Fibroblast of lung (primary cell): ENCODE measurements around the gene KRTAP4-2. TPM values are rescaled to one million over a fixed set of nuclear protein-coding genes. Genes with fewer than 3 reads are reported as not detected.
"Not testable (repeated sequence)": the region's sequence is repeated elsewhere in the genome, so short reads cannot be mapped to it uniquely, and the experiment has no call there.

Experiments
- DNase-seq, 2 donors: peaks; one replicate each; pipeline versions ENCODE4 v3.0.0 to v3.0.0-alpha.2; 2010; ENCODE audit warnings: low read depth in 2 of 2
- H2AFZ ChIP-seq: 2 replicates; pipeline ENCODE4 v1.5.1; 2012; ENCODE audit warnings: low read length, control low read depth, inconsistent platforms
- H3K27ac ChIP-seq: 2 replicates; pipeline ENCODE4 v1.5.1; 2011; ENCODE audit warnings: low read length, control low read depth; ENCODE audit not compliant: insufficient read depth
- H3K27me3 ChIP-seq: 2 replicates; pipeline ENCODE4 v1.5.1; 2011; ENCODE audit warnings: mild to moderate bottlenecking, low read length; ENCODE audit not compliant: control insufficient read depth, insufficient read depth
- H3K36me3 ChIP-seq: 2 replicates; pipeline ENCODE4 v1.5.1; 2011; ENCODE audit warnings: low read length; ENCODE audit not compliant: control insufficient read depth, insufficient read depth
- H3K4me1 ChIP-seq: 2 replicates; pipeline ENCODE4 v1.5.1; 2011; ENCODE audit warnings: low read length; ENCODE audit not compliant: control insufficient read depth, insufficient read depth; ENCODE audit errors: extremely low read depth
- H3K4me2 ChIP-seq: 2 replicates; pipeline ENCODE4 v1.5.1; 2011; ENCODE audit warnings: low read length, control low read depth; ENCODE audit not compliant: insufficient read depth; ENCODE audit errors: extremely low read depth
- H3K4me3 ChIP-seq, 4 experiments: fragments of 200-600 bp in 1 of 4; sonication (generic) in 1 of 4; replicated peaks in 1 of 4; 2 replicates each; pipeline ENCODE4 v1.5.1; 2011 to 2016; ENCODE audit warnings: low read length in 4 of 4, low read depth in 3 of 4, mild to moderate bottlenecking in 3 of 4, control low read depth in 2 of 4, inconsistent platforms in 1 of 4, mixed read lengths in 1 of 4; ENCODE audit not compliant: insufficient read depth in 1 of 4; ENCODE audit errors: control extremely low read depth in 1 of 4
- H3K79me2 ChIP-seq: 2 replicates; pipeline ENCODE4 v1.5.1; 2012; ENCODE audit warnings: mild to moderate bottlenecking, low read length, inconsistent platforms; ENCODE audit not compliant: control insufficient read depth, insufficient read depth
- H3K9ac ChIP-seq: 2 replicates; pipeline ENCODE4 v1.5.1; 2011; ENCODE audit warnings: mild to moderate bottlenecking, low read length, control low read depth; ENCODE audit not compliant: insufficient read depth
- H3K9me3 ChIP-seq: 2 replicates; pipeline ENCODE4 v1.5.1; 2012; ENCODE audit warnings: low read depth, low read length; ENCODE audit not compliant: control insufficient read depth, insufficient read depth
- H4K20me1 ChIP-seq: 2 replicates; pipeline ENCODE4 v1.5.1; 2011; ENCODE audit warnings: low read length; ENCODE audit not compliant: control insufficient read depth, insufficient read depth; ENCODE audit errors: extremely low read depth
- CTCF ChIP-seq, 2 donors: IDR thresholded peaks in 1 of 2; conservative IDR thresholded peaks in 1 of 2; 1 replicate in 1 of 2; 2 replicates in 1 of 2; pipeline ENCODE4 v1.5.1; 2011 to 2012; ENCODE audit warnings: low read length in 2 of 2, control low read depth in 1 of 2, inconsistent platforms in 1 of 2, low read depth in 1 of 2, mild to moderate bottlenecking in 1 of 2
- EZH2 ChIP-seq: IDR thresholded peaks from 2 replicates; pipeline ENCODE4 v1.5.1; 2012; ENCODE audit warnings: low read length, control low read depth, mild to moderate bottlenecking; ENCODE audit errors: missing control alignments
- polyA plus RNA-seq, 2 donors: library from polyadenylated mRNA; depleted of rRNA in 1 of 2; stranded (reverse) in 1 of 2; unstranded in 1 of 2; fragments of >200 nt; gene quantifications; 2 replicates each; pipeline ENCODE4 v1.2.1, GENCODE V29; 2011 to 2012; ENCODE audit warnings: missing spikeins in 1 of 2
- total RNA-seq: library from RNA; depleted of rRNA; stranded (reverse); fragments of >200 nt; gene quantifications from 2 replicates; pipeline ENCODE4 v1.2.1, GENCODE V29; 2014

Gene KRTAP4-2
- total and polyA plus RNA-seq, 2 donors (not counting 1 experiment from before 2014, with no cell fraction given), result not detected

GRCh38 chr17:41151525-41151924 lies 26.5 kb downstream of the KRTAP4-2 start:
- no peaks in the 10 kb centered on the region for H4K20me1 ChIP-seq
- no peak for DNase-seq
- H3K27me3 ChIP-seq, result no peaks in the 10 kb centered on the region
- no peaks in the 10 kb centered on the region for H3K36me3 ChIP-seq
- no peak overlapping the region for H3K9ac ChIP-seq
- H3K9me3 ChIP-seq, result no peaks in the 10 kb centered on the region
- no peak overlapping the region for H3K4me2 ChIP-seq
- H3K4me1 ChIP-seq, result no peaks in the 10 kb centered on the region
- H3K79me2 ChIP-seq, result no peaks in the 10 kb centered on the region
- TF ChIP-seq CTCF (conservative IDR thresholded peaks at IDR 0.05 in 1 of 2, IDR thresholded peaks at IDR 0.05 in 1 of 2; ENCODE audit: low read depth in 1 of 2, low read length in 2 of 2) (no peak), EZH2 (no peak)
- H2AFZ ChIP-seq, result no peak overlapping the region
- H3K27ac ChIP-seq, result no peak overlapping the region
- no peak overlapping the region for H3K4me3 ChIP-seq

- Histone ChIP-seq H3K27ac (no peak overlapping the region), H3K4me1 (no peaks in the 10 kb centered on the region), H3K4me2 (no peak overlapping the region), H3K36me3 (no peaks in the 10 kb centered on the region), H3K27me3 (no peaks in the 10 kb centered on the region), H3K9me3 (no peaks in the 10 kb centered on the region), H3K9ac (no peak overlapping the region), H3K4me3 (no peak overlapping the region), H4K20me1 (no peaks in the 10 kb centered on the region), H3K79me2 (no peaks in the 10 kb centered on the region), H2AFZ (no peak overlapping the region)
- no peak for DNase-seq
- no peak for TF ChIP-seq CTCF (conservative IDR thresholded peaks at IDR 0.05 in 1 of 2, IDR thresholded peaks at IDR 0.05 in 1 of 2; ENCODE audit: low read depth in 1 of 2, low read length in 2 of 2)
- TF ChIP-seq EZH2, result no peak
These were observed 28.0 kb downstream of the KRTAP4-2 start for GRCh38 chr17:41150026-41150425.

GRCh38 chr17:41149652-41149985 lies 28.4 kb downstream of the KRTAP4-2 start, which contains the start of gene KRTAP4-5:
Gene KRTAP4-5, minus strand, starts transcription at chr17:41149825. Its CDS starts 58 bp downstream, at chr17:41149767.
- DNase-seq, result no peak
- Histone ChIP-seq H2AFZ (no peak within 1 kb of the TSS), H3K4me3 (no peak within 1 kb of the TSS), H3K9ac (no peak within 1 kb of the TSS), H3K9me3 (no peaks in the 10 kb centered on the region), H3K27ac (no peak within 1 kb of the TSS), H3K4me1 (no peaks in the 10 kb centered on the region), H3K79me2 (no peaks in the 10 kb centered on the region), H4K20me1 (no peaks in the 10 kb centered on the region), H3K27me3 (no peaks in the 10 kb centered on the region), H3K4me2 (no peak within 1 kb of the TSS), H3K36me3 (no peaks in the 10 kb centered on the region)
- TF ChIP-seq CTCF (conservative IDR thresholded peaks at IDR 0.05 in 1 of 2, IDR thresholded peaks at IDR 0.05 in 1 of 2; ENCODE audit: low read depth in 1 of 2, low read length in 2 of 2), result no peak
- TF ChIP-seq EZH2, result no peak

- H4K20me1 ChIP-seq, H3K9ac ChIP-seq, H3K4me1 ChIP-seq, H3K36me3 ChIP-seq, H3K27ac ChIP-seq, DNase-seq, H3K4me2 ChIP-seq, H3K9me3 ChIP-seq, H3K4me3 ChIP-seq, H3K27me3 ChIP-seq, H2AFZ ChIP-seq, H3K79me2 ChIP-seq: not testable (repeated sequence)
These were observed 28.9 kb downstream of the KRTAP4-2 start for GRCh38 chr17:41148971-41149651.
